Keratinocyte (primary cell): Measurements from ENCODE around the gene RBPJL. TPM values are rescaled to one million over a fixed set of nuclear protein-coding genes. Genes with fewer than 3 reads are reported as not detected.

Experiments
- DNase-seq: peaks from one replicate; pipeline ENCODE4 v3.0.0-alpha.2; 2011; ENCODE audit warnings: low read depth, missing footprints, low spot score
- FAIRE-seq: peaks from 2 replicates; lab custom pipeline; 2011; peaks lifted over from hg19 to GRCh38; lab: Jason Lieb, UNC
- H2AFZ ChIP-seq: 2 replicates; pipeline ENCODE4 v1.6.0; 2012; ENCODE audit warnings: low read length, control low read depth, inconsistent platforms; ENCODE audit not compliant: control insufficient read depth
- H3K27ac ChIP-seq: 2 replicates; pipeline ENCODE4 v1.5.1; 2011; ENCODE audit warnings: low read length; ENCODE audit not compliant: control insufficient read depth, insufficient read depth
- H3K27me3 ChIP-seq: 3 replicates; pipeline ENCODE4 v1.6.0; 2011; ENCODE audit warnings: low read length; ENCODE audit not compliant: control insufficient read depth, insufficient read depth; ENCODE audit errors: extremely low read depth
- H3K36me3 ChIP-seq, 2 experiments: 2 replicates in 1 of 2; 3 replicates in 1 of 2; pipeline ENCODE4 v1.5.1; 2011; ENCODE audit warnings: low read length in 2 of 2, mild to moderate bottlenecking in 1 of 2; ENCODE audit not compliant: control insufficient read depth in 2 of 2, insufficient read depth in 2 of 2; ENCODE audit errors: extremely low read depth in 1 of 2
- H3K4me1 ChIP-seq: 3 replicates; pipeline ENCODE4 v1.5.1; 2011; ENCODE audit warnings: low read length; ENCODE audit not compliant: control insufficient read depth, insufficient read depth; ENCODE audit errors: extremely low read depth
- H3K4me2 ChIP-seq: 3 replicates; pipeline ENCODE4 v1.6.0; 2011; ENCODE audit warnings: low read depth, low read length; ENCODE audit not compliant: control insufficient read depth, insufficient read depth; ENCODE audit errors: extremely low read depth
- H3K4me3 ChIP-seq, 3 experiments: fragments of 200-600 bp in 1 of 3; sonication (generic) in 1 of 3; 2 replicates in 2 of 3; 3 replicates in 1 of 3; pipeline ENCODE4 v1.5.1; 2011 to 2016; ENCODE audit warnings: low read length in 3 of 3, mild to moderate bottlenecking in 3 of 3, control low read depth in 2 of 3, inconsistent platforms in 1 of 3, low read depth in 1 of 3, mixed read lengths in 1 of 3, mixed run types in 1 of 3, moderate library complexity in 1 of 3; ENCODE audit not compliant: control insufficient read depth in 2 of 3, insufficient read depth in 2 of 3; ENCODE audit errors: extremely low read depth in 1 of 3
- H3K79me2 ChIP-seq: 2 replicates; pipeline ENCODE4 v1.6.0; 2012; ENCODE audit warnings: low read length; ENCODE audit not compliant: control insufficient read depth, insufficient read depth
- H3K9ac ChIP-seq: 3 replicates; pipeline ENCODE4 v1.6.0; 2011; ENCODE audit warnings: low read length; ENCODE audit not compliant: control insufficient read depth, insufficient read depth; ENCODE audit errors: extremely low read depth
- H3K9me1 ChIP-seq: 3 replicates; pipeline ENCODE4 v1.6.0; 2011; ENCODE audit warnings: low read length; ENCODE audit not compliant: control insufficient read depth, insufficient read depth; ENCODE audit errors: extremely low read depth
- H3K9me3 ChIP-seq: 2 replicates; pipeline ENCODE4 v1.5.1; 2012; ENCODE audit warnings: low read depth, low read length; ENCODE audit not compliant: control insufficient read depth
- H4K20me1 ChIP-seq: 3 replicates; pipeline ENCODE4 v1.6.0; 2011; ENCODE audit warnings: low read length; ENCODE audit not compliant: control insufficient read depth, insufficient read depth; ENCODE audit errors: extremely low read depth
- CTCF ChIP-seq, 3 experiments: IDR thresholded peaks in 1 of 3; conservative IDR thresholded peaks in 1 of 3; optimal IDR thresholded peaks in 1 of 3; 2 replicates in 2 of 3; 3 replicates in 1 of 3; pipeline versions ENCODE3 to v1.5.1; 2011; ENCODE audit warnings: low read length in 3 of 3, mild to moderate bottlenecking in 3 of 3, moderate library complexity in 2 of 3, control low read depth in 1 of 3, inconsistent platforms in 1 of 3; ENCODE audit not compliant: insufficient read depth in 2 of 3; ENCODE audit errors: extremely low read depth in 1 of 3
- EZH2 ChIP-seq: IDR thresholded peaks from one replicate; pipeline ENCODE4 v1.6.1; 2012; ENCODE audit warnings: inconsistent platforms, mild to moderate bottlenecking, low read length, moderate library complexity
- dilution Hi-C: fragments of 300-500 bp; cut with MboI; formaldehyde crosslinking; loops from one replicate; pipeline ENCODE4 v1.7.0; 2020; ENCODE audit warnings: low sequenced_read_pairs; ENCODE audit not compliant: extremely low pct_ligation_motif_present
- polyA plus RNA-seq, 5 experiments: library from polyadenylated mRNA; depleted of rRNA in 3 of 5; stranded (reverse) in 3 of 5; stranded (forward) in 1 of 5; unstranded in 1 of 5; fragments of >200 nt; gene quantifications; 1 replicate in 1 of 5; 2 replicates in 3 of 5; 3 replicates in 1 of 5; pipeline versions ENCODE4 v1.2.1 to v1.2.3, GENCODE V29; 2011 to 2012; ENCODE audit warnings: missing spikeins in 2 of 5, low read depth in 1 of 5, low replicate concordance in 1 of 5

Gene RBPJL
- polyA plus RNA-seq, 1 donor (not counting 4 experiments of a cell fraction or from before 2014, with no cell fraction given) = not detected

GRCh38 chr20:45347297-45347935, 40.8 kb downstream of the RBPJL start:
- DNase-seq (no peak), FAIRE-seq (no peak)
- H3K9me3 ChIP-seq = no peaks in the 10 kb centered on the region
- H3K9ac ChIP-seq = peak overlapping the region; percentile 99
- no peaks in the 10 kb centered on the region for H3K27me3 ChIP-seq
- no peak overlapping the region for H2AFZ ChIP-seq
- dilution Hi-C loops = no loop called here
- TF ChIP-seq CTCF (optimal IDR thresholded peaks at IDR 0.05 in 1 of 3, IDR thresholded peaks at IDR 0.05 in 1 of 3, conservative IDR thresholded peaks at IDR 0.05 in 1 of 3; ENCODE audit: extremely low read depth in 1 of 3, insufficient read depth in 2 of 3, low read length in 3 of 3) (no peak), EZH2 (no peak)
- H3K79me2 ChIP-seq = peaks cover 57% of the 10 kb centered on the region
- H4K20me1 ChIP-seq = peaks cover 8% of the 10 kb centered on the region
- H3K27ac ChIP-seq = peak overlapping the region; percentile 98
- H3K4me3 ChIP-seq = peak overlapping the region; percentile 92 to 100 (median 99)
- peaks cover 3 to 16% of the 10 kb centered on the region in 2 experiments for H3K36me3 ChIP-seq
- H3K9me1 ChIP-seq = peaks cover 2% of the 10 kb centered on the region
- peaks cover 51% of the 10 kb centered on the region for H3K4me1 ChIP-seq
- peak overlapping the region; percentile 77 for H3K4me2 ChIP-seq

- peaks cover 50% of the 10 kb centered on the region for H3K79me2 ChIP-seq
- no peak for DNase-seq
Observed at GRCh38 chr20:45347936-45348778, 41.5 kb downstream of the RBPJL start, which contains the start of gene SDC4. TSS of gene SDC4 (minus strand) at chr20:45348424. CDS start at chr20:45348384, 40 bp downstream.

More at GRCh38 chr20:45347936-45348778, 41.5 kb downstream of the RBPJL start, which contains the start of gene SDC4:
- Histone ChIP-seq H3K36me3 (peaks cover 3 to 15% of the 10 kb centered on the region in 2 experiments), H3K9me3 (no peaks in the 10 kb centered on the region), H3K4me3 (peak within 1 kb of the TSS; percentile 92 to 100 (median 99)), H3K9me1 (peaks cover 2% of the 10 kb centered on the region), H3K27ac (peak within 1 kb of the TSS; percentile 98), H3K4me2 (peak within 1 kb of the TSS; percentile 77), H3K27me3 (no peaks in the 10 kb centered on the region), H2AFZ (peak within 1 kb of the TSS; percentile 56), H3K4me1 (peaks cover 44% of the 10 kb centered on the region), H3K9ac (peak within 1 kb of the TSS; percentile 99), H4K20me1 (peaks cover 8% of the 10 kb centered on the region)
- dilution Hi-C loops = no loop called here
- TF ChIP-seq EZH2 (no peak), CTCF (optimal IDR thresholded peaks at IDR 0.05 in 1 of 3, IDR thresholded peaks at IDR 0.05 in 1 of 3, conservative IDR thresholded peaks at IDR 0.05 in 1 of 3; ENCODE audit: extremely low read depth in 1 of 3, insufficient read depth in 2 of 3, low read length in 3 of 3) (no peak)
- FAIRE-seq = no peak
